Glomerular endothelial cell (primary cell): ENCODE results near the gene MFSD2B. TPM values are rescaled to one million over a fixed set of nuclear protein-coding genes. Genes with fewer than 3 reads are reported as not detected.
"Not testable (repeated sequence)": the region's sequence is repeated elsewhere in the genome, so short reads cannot be mapped to it uniquely, and the experiment has no call there.

Source experiments
- DNase-seq: peaks from one replicate; pipeline ENCODE4 v3.0.0-alpha.2; 2011; ENCODE audit warnings: low read depth, low spot score; ENCODE audit errors: extremely low read depth
- total RNA-seq: library from RNA; depleted of rRNA; stranded (reverse); fragments of >200 nt; gene quantifications from 2 replicates; pipeline ENCODE4 v1.2.3, GENCODE V29; 2015

The MFSD2B gene
- 0.53 TPM in 1 of 2 replicates, not detected in the other for total RNA-seq

- DNase-seq = no peak
Measured at GRCh38 chr2:24009680-24010476, at the start of gene MFSD2B. TSS of gene MFSD2B (plus strand) at chr2:24010085. CDS start at chr2:24010097, 12 bp downstream.

- DNase-seq = no peak
Measured at GRCh38 chr2:23967846-23968245, 42.0 kb upstream of the MFSD2B start.

GRCh38 chr2:23976883-23977282, 33.0 kb upstream of the MFSD2B start:
- no peak for DNase-seq

- DNase-seq = no peak
Measured at GRCh38 chr2:23988371-23988770, 21.5 kb upstream of the MFSD2B start.

GRCh38 chr2:23992931-23993330, 17.0 kb upstream of the MFSD2B start:
- no peak for DNase-seq

GRCh38 chr2:23993736-23994269, 16.1 kb upstream of the MFSD2B start:
- no peak for DNase-seq

- no peak for DNase-seq
Measured at GRCh38 chr2:23994567-23994966, 15.3 kb upstream of the MFSD2B start.

GRCh38 chr2:24007693-24008092, 2.2 kb upstream of the MFSD2B start:
- DNase-seq = no peak

GRCh38 chr2:24008672-24009366, 1.1 kb upstream of the MFSD2B start:
- DNase-seq = no peak

GRCh38 chr2:24009367-24009679, 562 bp upstream of the MFSD2B start:
- DNase-seq = no peak

GRCh38 chr2:24010477-24011249, 778 bp downstream of the MFSD2B start:
- no peak for DNase-seq

GRCh38 chr2:24011250-24012104, 1.6 kb downstream of the MFSD2B start:
- no peak for DNase-seq

- no peak for DNase-seq
Measured at GRCh38 chr2:24012521-24013188, 2.8 kb downstream of the MFSD2B start.

GRCh38 chr2:24014902-24015301, 5.0 kb downstream of the MFSD2B start:
- not testable (repeated sequence) for DNase-seq

GRCh38 chr2:24015562-24016375, 5.9 kb downstream of the MFSD2B start:
- DNase-seq = peak; percentile 39

GRCh38 chr2:24016376-24016761, 6.5 kb downstream of the MFSD2B start:
- no peak for DNase-seq

- no peak for DNase-seq
Measured at GRCh38 chr2:24016853-24017703, 7.2 kb downstream of the MFSD2B start.

- no peak for DNase-seq
Measured at GRCh38 chr2:24017711-24018110, 7.8 kb downstream of the MFSD2B start.
